ENCODE results near the gene NXF1. TPM values are rescaled to one million over a fixed set of nuclear protein-coding genes. Genes with fewer than 3 reads are reported as not detected.
A peak's percentile ranks its signal among the peaks of the same experiment; 100 is the strongest.

Gene NXF1
- total RNA-seq, 1 experiment from 2014 or later: 69.0 TPM

DNA sequence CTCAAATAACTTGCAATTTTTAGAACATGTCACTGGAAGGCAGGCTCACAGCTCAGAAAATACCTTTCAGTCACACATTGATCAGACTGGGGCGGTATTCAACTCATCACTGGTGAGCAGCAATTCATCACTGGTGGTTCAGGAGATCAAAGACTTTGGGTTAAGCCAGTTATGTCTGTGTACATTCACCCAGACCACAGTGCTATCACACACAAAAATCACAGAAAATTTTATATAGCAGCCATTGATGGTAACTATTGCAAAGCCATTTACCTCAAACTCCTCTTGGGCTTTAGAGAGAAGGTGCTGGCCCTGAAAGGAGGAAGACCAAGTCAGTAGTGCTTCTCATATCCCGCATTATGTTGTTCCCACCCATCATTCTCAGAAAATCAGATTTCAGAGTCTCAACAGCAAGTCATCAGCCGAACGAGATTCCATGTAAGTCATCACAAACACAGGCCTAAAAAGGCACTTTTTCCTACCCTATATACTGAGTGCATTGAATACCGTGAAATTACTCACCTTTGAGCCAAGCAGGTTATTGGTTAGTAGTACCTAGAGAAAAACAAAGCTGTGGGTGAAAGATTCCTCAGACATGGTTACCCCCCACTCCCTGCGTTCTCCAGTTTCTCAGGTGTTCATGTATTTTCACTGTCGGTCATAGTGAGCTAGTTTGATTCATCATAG, 48.2 kb upstream of the NXF1 start:
- Histone ChIP-seq H3K27ac (ENCODE audit: insufficient read length, low read depth, low read length) (peak overlapping the region; percentile 58), H2AFZ (ENCODE audit: low read length) (no peak overlapping the region), H3K9ac (ENCODE audit: extremely low read depth, insufficient read length, low read length) (peak overlapping the region; percentile 96), H2BK5ac (ENCODE audit: insufficient read length, low read length) (no peak overlapping the region), H3K9me3 (ENCODE audit: control insufficient read depth, low read depth, low read length) (no peaks in the 10 kb centered on the region), H3K23ac (ENCODE audit: insufficient read length, low read depth, low read length) (no peak overlapping the region), H3K79me1 (ENCODE audit: insufficient read depth, low read depth, low read length, poor library complexity, severe bottlenecking) (no peaks in the 10 kb centered on the region), H2BK12ac (ENCODE audit: insufficient read length, low read depth, low read length) (no peak overlapping the region), H3K56ac (ENCODE audit: insufficient read length, low read depth, low read length) (no peak overlapping the region), H2BK20ac (ENCODE audit: low read depth, low read length, poor library complexity, severe bottlenecking) (no peak overlapping the region), H2AK5ac (ENCODE audit: insufficient read length, low read length) (no peak overlapping the region), H4K5ac (ENCODE audit: insufficient read length, low read depth, low read length) (no peak overlapping the region), H3K4me2 (ENCODE audit: insufficient read depth, insufficient read length, low read length) (peak overlapping the region; percentile 98), H3K4ac (ENCODE audit: low read depth, low read length) (no peak overlapping the region), H2BK15ac (ENCODE audit: low read depth, low read length) (no peak overlapping the region), H3T11ph (ENCODE audit: low read length) (no peak overlapping the region), H3K27me3 (ENCODE audit: insufficient read depth, low read length) (no peaks in the 10 kb centered on the region), H3K18ac (ENCODE audit: insufficient read length, low read depth, low read length) (no peak overlapping the region), H4K20me1 (ENCODE audit: control insufficient read depth, insufficient read depth, insufficient read length) (no peaks in the 10 kb centered on the region), H3K79me2 (ENCODE audit: insufficient read depth, low read length) (peaks cover 48% of the 10 kb centered on the region), H3K4me1 (ENCODE audit: insufficient read depth, low read length) (no peaks in the 10 kb centered on the region; the same call in 1 of the 2 replicates), H4K8ac (replicated peaks; ENCODE audit: insufficient read length, low read depth, low read length) (no peak overlapping the region), H3K14ac (ENCODE audit: insufficient read depth, low read length) (no peak overlapping the region), H4K91ac (ENCODE audit: insufficient read length, low read depth, low read length) (no peak overlapping the region), H3K23me2 (ENCODE audit: insufficient read length, low read depth, low read length, poor library complexity, severe bottlenecking) (peaks cover 20% of the 10 kb centered on the region), H2BK120ac (ENCODE audit: low read depth, low read length, poor library complexity, severe bottlenecking) (no peak overlapping the region)
- DNase-seq: no peak
- H3K36me3 Mint-ChIP-seq (ENCODE audit: insufficient read depth in 1 of 3, low read depth in 3 of 3): peaks cover 41 to 59% (median 43%) of the 10 kb centered on the region in 3 experiments
- peaks cover 6% of the 10 kb centered on the region; the same call in 1 of the 2 replicates for H3K27me3 Mint-ChIP-seq (ENCODE audit: low read depth)
- peak overlapping the region; percentile 45 to 100 (median 98); a peak in 5 of 7 replicates for H3K27ac Mint-ChIP-seq
- H3K4me1 Mint-ChIP-seq: peaks cover 31 to 49% of the 10 kb centered on the region in 2 experiments
- WGBS (ENCODE audit: extremely low coverage, insufficient read length, low lambda C conversion rate): no CpG with 5 or more reads among the region's 7 CpGs
- TF ChIP-seq, protein P1, sequence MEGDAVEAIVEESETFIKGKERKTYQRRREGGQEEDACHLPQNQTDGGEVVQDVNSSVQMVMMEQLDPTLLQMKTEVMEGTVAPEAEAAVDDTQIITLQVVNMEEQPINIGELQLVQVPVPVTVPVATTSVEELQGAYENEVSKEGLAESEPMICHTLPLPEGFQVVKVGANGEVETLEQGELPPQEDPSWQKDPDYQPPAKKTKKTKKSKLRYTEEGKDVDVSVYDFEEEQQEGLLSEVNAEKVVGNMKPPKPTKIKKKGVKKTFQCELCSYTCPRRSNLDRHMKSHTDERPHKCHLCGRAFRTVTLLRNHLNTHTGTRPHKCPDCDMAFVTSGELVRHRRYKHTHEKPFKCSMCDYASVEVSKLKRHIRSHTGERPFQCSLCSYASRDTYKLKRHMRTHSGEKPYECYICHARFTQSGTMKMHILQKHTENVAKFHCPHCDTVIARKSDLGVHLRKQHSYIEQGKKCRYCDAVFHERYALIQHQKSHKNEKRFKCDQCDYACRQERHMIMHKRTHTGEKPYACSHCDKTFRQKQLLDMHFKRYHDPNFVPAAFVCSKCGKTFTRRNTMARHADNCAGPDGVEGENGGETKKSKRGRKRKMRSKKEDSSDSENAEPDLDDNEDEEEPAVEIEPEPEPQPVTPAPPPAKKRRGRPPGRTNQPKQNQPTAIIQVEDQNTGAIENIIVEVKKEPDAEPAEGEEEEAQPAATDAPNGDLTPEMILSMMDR (conservative IDR thresholded peaks at IDR 0.05): no peak
- peak overlapping the region; percentile 99 for H3K4me3 Mint-ChIP-seq
- H3K9me3 Mint-ChIP-seq: peaks cover 6 to 10% of the 10 kb centered on the region in 2 experiments
